ENCODE data around the gene CLSTN3. TPM values are rescaled to one million over a fixed set of nuclear protein-coding genes. Genes with fewer than 3 reads are reported as not detected.

The CLSTN3 gene
- total RNA-seq, 4 donors from 2014 or later, result 13.9 to 98.7 (median 24.4) TPM

GRCh38 chr12:7129287-7129871 is 792 bp upstream of the CLSTN3 start:
- Histone ChIP-seq H3K4me3 (peak overlapping the region; percentile 40 to 62 (median 56)), H3K4me1 (peaks cover 10 to 28% (median 18%) of the 10 kb centered on the region in 4 donors), H3K36me3 (no peaks in the 10 kb centered on the region), H3K9me3 (no peaks in the 10 kb centered on the region), H3K27me3 (peaks cover 20% of the 10 kb centered on the region), H3K27ac (peak overlapping the region; percentile 52 to 68 (median 64))
- intact Hi-C loops (cut with DNase I; ENCODE audit: low total_unique reads), result no loop called here
- no peak for TF ChIP-seq POLR2A (IDR thresholded peaks at IDR 0.05)
- no peak for TF ChIP-seq POLR2AphosphoS5 (IDR thresholded peaks at IDR 0.05)
- TF ChIP-seq, protein P1, sequence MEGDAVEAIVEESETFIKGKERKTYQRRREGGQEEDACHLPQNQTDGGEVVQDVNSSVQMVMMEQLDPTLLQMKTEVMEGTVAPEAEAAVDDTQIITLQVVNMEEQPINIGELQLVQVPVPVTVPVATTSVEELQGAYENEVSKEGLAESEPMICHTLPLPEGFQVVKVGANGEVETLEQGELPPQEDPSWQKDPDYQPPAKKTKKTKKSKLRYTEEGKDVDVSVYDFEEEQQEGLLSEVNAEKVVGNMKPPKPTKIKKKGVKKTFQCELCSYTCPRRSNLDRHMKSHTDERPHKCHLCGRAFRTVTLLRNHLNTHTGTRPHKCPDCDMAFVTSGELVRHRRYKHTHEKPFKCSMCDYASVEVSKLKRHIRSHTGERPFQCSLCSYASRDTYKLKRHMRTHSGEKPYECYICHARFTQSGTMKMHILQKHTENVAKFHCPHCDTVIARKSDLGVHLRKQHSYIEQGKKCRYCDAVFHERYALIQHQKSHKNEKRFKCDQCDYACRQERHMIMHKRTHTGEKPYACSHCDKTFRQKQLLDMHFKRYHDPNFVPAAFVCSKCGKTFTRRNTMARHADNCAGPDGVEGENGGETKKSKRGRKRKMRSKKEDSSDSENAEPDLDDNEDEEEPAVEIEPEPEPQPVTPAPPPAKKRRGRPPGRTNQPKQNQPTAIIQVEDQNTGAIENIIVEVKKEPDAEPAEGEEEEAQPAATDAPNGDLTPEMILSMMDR (IDR thresholded peaks at IDR 0.05), result no peak
- no peak for TF ChIP-seq EP300 (IDR thresholded peaks at IDR 0.05; ENCODE audit: low read depth)
- in situ Hi-C loops (cut with MboI; ENCODE audit: low pct_ligation_motif_present in 1 of 4, low pct_unique_long_range_greater_than_20kb in 1 of 4, low sequenced_read_pairs in 3 of 4), result no loop called here
- 10% methylated on average over 13 of the region's 19 CpGs; no CpG with 5 or more reads in 1 of the 2 donors for WGBS, 2 donors (ENCODE audit: low coverage in 1 of 2)
- no peak for DNase-seq

GRCh38 chr12:7130701-7131501 is 730 bp downstream of the CLSTN3 start:
- H3K36me3 ChIP-seq, result no peaks in the 10 kb centered on the region
- in situ Hi-C loops (cut with MboI; ENCODE audit: low pct_ligation_motif_present in 1 of 4, low pct_unique_long_range_greater_than_20kb in 1 of 4, low sequenced_read_pairs in 3 of 4), result no loop called here
- peak overlapping the region; percentile 52 to 68 (median 64) for H3K27ac ChIP-seq
- H3K4me1 ChIP-seq, result peaks cover 10 to 28% (median 18%) of the 10 kb centered on the region in 4 donors
- DNase-seq, result peak; percentile 64
- H3K9me3 ChIP-seq, result no peaks in the 10 kb centered on the region
- peaks cover 20% of the 10 kb centered on the region for H3K27me3 ChIP-seq
- peak overlapping the region; percentile 39 to 62 (median 56) for H3K4me3 ChIP-seq
- intact Hi-C loops (cut with DNase I; ENCODE audit: low total_unique reads), result no loop called here
- TF ChIP-seq POLR2A (IDR thresholded peaks at IDR 0.05) (no peak), POLR2AphosphoS5 (IDR thresholded peaks at IDR 0.05) (no peak)
- WGBS, 2 donors (ENCODE audit: low coverage in 1 of 2), result 1 to 2% methylated on average over 19 to 32 of the region's 32 CpGs

GRCh38 chr12:7131502-7131866 is 1.3 kb downstream of the CLSTN3 start:
- TF ChIP-seq POLR2AphosphoS5 (IDR thresholded peaks at IDR 0.05) (no peak), EP300 (IDR thresholded peaks at IDR 0.05; ENCODE audit: low read depth) (no peak), POLR2A (IDR thresholded peaks at IDR 0.05) (no peak)
- TF ChIP-seq, protein P1 (IDR thresholded peaks at IDR 0.05), result no peak
- Histone ChIP-seq H3K27me3 (peaks cover 20% of the 10 kb centered on the region), H3K27ac (peak overlapping the region; percentile 52 to 68 (median 64)), H3K9me3 (no peaks in the 10 kb centered on the region), H3K36me3 (peaks cover 0 to 5% (median 0%) of the 10 kb centered on the region in 4 donors), H3K4me3 (peak overlapping the region in 2 of 4 donors; percentile 60 to 62), H3K4me1 (peaks cover 10 to 28% (median 18%) of the 10 kb centered on the region in 4 donors)
- intact Hi-C loops (cut with DNase I; ENCODE audit: low total_unique reads), result no loop called here
- DNase-seq, result no peak
- WGBS, 2 donors (ENCODE audit: low coverage in 1 of 2), result 30 to 41% methylated on average over 6 to 7 of the region's 7 CpGs
- in situ Hi-C loops (cut with MboI; ENCODE audit: low pct_ligation_motif_present in 1 of 4, low pct_unique_long_range_greater_than_20kb in 1 of 4, low sequenced_read_pairs in 3 of 4), result no loop called here

- peaks cover 0 to 6% (median 0%) of the 10 kb centered on the region in 4 donors for H3K36me3 ChIP-seq
Observed at GRCh38 chr12:7134396-7135166, 4.4 kb downstream of the CLSTN3 start.

More at GRCh38 chr12:7134396-7135166, 4.4 kb downstream of the CLSTN3 start:
- Histone ChIP-seq H3K4me1 (peaks cover 5 to 21% (median 12%) of the 10 kb centered on the region in 4 donors), H3K27ac (no peak overlapping the region), H3K27me3 (peaks cover 19% of the 10 kb centered on the region), H3K4me3 (no peak overlapping the region), H3K9me3 (no peaks in the 10 kb centered on the region)
- no peak for TF ChIP-seq POLR2A (IDR thresholded peaks at IDR 0.05)
- TF ChIP-seq EP300 (IDR thresholded peaks at IDR 0.05; ENCODE audit: low read depth), result no peak
- TF ChIP-seq, protein P1 (IDR thresholded peaks at IDR 0.05), result no peak
- no peak for TF ChIP-seq POLR2AphosphoS5 (IDR thresholded peaks at IDR 0.05)
- intact Hi-C loops (cut with DNase I; ENCODE audit: low total_unique reads), result no loop called here
- WGBS, 2 donors (ENCODE audit: low coverage in 1 of 2), result 77 to 97% methylated on average over 5 to 12 of the region's 12 CpGs
- DNase-seq, result no peak
- in situ Hi-C loops (cut with MboI; ENCODE audit: low pct_ligation_motif_present in 1 of 4, low pct_unique_long_range_greater_than_20kb in 1 of 4, low sequenced_read_pairs in 3 of 4), result no loop called here

Measured in transverse colon (tissue), 4 donors.